ENCODE results near the gene ATXN2. TPM values are rescaled to one million over a fixed set of nuclear protein-coding genes. Genes with fewer than 3 reads are reported as not detected.
"Not testable (repeated sequence)": the region's sequence is repeated elsewhere in the genome, so short reads cannot be mapped to it uniquely, and the experiment has no call there.

Gene ATXN2
- total RNA-seq, 1 experiment from 2014 or later = 17.2 TPM

DNA sequence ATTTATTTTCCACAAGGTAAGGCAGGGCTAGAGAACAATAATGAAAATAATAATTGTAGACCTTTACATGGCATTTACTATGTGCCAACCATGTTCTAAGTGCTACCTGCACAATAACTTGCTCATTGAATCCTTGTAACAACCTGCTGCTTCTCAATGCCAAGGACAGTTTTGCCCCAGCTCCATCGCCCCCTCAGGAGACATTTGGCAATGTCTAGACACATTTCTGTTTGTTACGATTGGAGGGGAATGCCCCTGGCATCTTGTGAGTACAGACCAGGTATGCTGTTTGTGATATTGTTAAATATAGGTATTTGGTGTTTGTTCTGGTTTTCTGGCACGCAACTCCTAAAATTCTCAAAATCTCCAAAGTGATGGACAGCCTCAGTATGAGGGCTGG is 8.1 kb upstream of the ATXN2 start:
- no peaks in the 10 kb centered on the region for H3K9me2 ChIP-seq (replicated peaks; ENCODE audit: low read length)
- H3K27ac ChIP-seq (ENCODE audit: low read length) = no peak overlapping the region
- H2AFZ ChIP-seq (ENCODE audit: low read length) = no peak overlapping the region
- ChIA-PET CTCF (no interaction called here), POLR2A (ENCODE audit: unreplicated experiment) (no interaction called here)
- no peaks in the 10 kb centered on the region for H3K4me1 ChIP-seq (ENCODE audit: insufficient read depth, low read length)
- TF ChIP-seq, protein P1, sequence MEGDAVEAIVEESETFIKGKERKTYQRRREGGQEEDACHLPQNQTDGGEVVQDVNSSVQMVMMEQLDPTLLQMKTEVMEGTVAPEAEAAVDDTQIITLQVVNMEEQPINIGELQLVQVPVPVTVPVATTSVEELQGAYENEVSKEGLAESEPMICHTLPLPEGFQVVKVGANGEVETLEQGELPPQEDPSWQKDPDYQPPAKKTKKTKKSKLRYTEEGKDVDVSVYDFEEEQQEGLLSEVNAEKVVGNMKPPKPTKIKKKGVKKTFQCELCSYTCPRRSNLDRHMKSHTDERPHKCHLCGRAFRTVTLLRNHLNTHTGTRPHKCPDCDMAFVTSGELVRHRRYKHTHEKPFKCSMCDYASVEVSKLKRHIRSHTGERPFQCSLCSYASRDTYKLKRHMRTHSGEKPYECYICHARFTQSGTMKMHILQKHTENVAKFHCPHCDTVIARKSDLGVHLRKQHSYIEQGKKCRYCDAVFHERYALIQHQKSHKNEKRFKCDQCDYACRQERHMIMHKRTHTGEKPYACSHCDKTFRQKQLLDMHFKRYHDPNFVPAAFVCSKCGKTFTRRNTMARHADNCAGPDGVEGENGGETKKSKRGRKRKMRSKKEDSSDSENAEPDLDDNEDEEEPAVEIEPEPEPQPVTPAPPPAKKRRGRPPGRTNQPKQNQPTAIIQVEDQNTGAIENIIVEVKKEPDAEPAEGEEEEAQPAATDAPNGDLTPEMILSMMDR (conservative IDR thresholded peaks at IDR 0.05; ENCODE audit: low read depth, low read length) = no peak; the same call in 1 of the 2 replicates
- TF ChIP-seq EZH2 (IDR thresholded peaks at IDR 0.05; ENCODE audit: low read length, unreplicated experiment) (no peak), EZH2phosphoT487 (IDR thresholded peaks at IDR 0.05; ENCODE audit: borderline replicate concordance, low read length) (no peak)
- H3K9ac ChIP-seq (ENCODE audit: low read length) = no peak overlapping the region
- DNase-seq (peak; percentile 21), ATAC-seq (peak; percentile 27; the same call in 1 of the 2 replicates)
- H3K9me3 ChIP-seq (ENCODE audit: low read length) = no peaks in the 10 kb centered on the region
- BruUV-seq (replicated peaks) = no TSS peak
- H3K36me3 ChIP-seq (ENCODE audit: low read depth, low read length) = no peaks in the 10 kb centered on the region
- H3K4me3 ChIP-seq (ENCODE audit: low read length) = no peak overlapping the region
- H3K4me2 ChIP-seq (ENCODE audit: low read length) = no peak overlapping the region
- H4K20me1 ChIP-seq (ENCODE audit: low read length) = no peaks in the 10 kb centered on the region
- H3K27me3 ChIP-seq (ENCODE audit: low read length) = no peaks in the 10 kb centered on the region
- no peaks in the 10 kb centered on the region for H3F3A ChIP-seq (ENCODE audit: low read length, unreplicated experiment)
- intact Hi-C loops (cut with micrococcal nuclease) = no loop called here
- no peaks in the 10 kb centered on the region for H3K79me2 ChIP-seq (ENCODE audit: low read length)

DNA sequence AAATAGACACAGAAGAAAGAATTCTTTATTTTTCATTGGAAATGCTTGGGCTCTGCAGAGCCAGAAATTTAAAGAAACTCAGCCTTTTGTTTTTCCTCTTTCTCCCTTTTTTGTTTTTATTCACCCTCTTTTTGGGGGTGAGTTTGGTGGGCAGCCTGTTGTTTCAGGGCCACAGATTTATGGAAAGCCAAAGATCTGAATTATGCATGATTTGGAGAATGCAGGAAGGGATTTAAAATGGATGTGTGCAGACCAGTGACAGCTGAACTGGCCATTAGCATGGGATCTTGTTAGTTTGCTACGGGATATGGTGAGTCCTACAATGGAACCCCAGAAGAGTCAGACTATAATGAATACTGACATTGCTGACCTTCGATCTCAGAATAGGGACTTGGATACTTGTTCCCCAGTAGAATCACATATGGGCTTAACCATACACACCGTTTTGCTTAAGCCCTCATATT is 7.7 kb upstream of the ATXN2 start:
- no peaks in the 10 kb centered on the region for H4K20me1 ChIP-seq (ENCODE audit: low read length)
- ATAC-seq (no peak), DNase-seq (no peak)
- H3K4me3 ChIP-seq (ENCODE audit: low read length) = no peak overlapping the region
- intact Hi-C loops (cut with micrococcal nuclease) = no loop called here
- BruUV-seq (replicated peaks) = no TSS peak
- H3K9me3 ChIP-seq (ENCODE audit: low read length) = no peaks in the 10 kb centered on the region
- no peaks in the 10 kb centered on the region for H3F3A ChIP-seq (ENCODE audit: low read length, unreplicated experiment)
- no peaks in the 10 kb centered on the region for H3K4me1 ChIP-seq (ENCODE audit: insufficient read depth, low read length)
- CTCF ChIA-PET = no interaction called here
- TF ChIP-seq EZH2phosphoT487 (IDR thresholded peaks at IDR 0.05; ENCODE audit: borderline replicate concordance, low read length) = no peak
- no peak overlapping the region for H3K9ac ChIP-seq (ENCODE audit: low read length)
- H3K4me2 ChIP-seq (ENCODE audit: low read length) = no peak overlapping the region
- no peaks in the 10 kb centered on the region for H3K79me2 ChIP-seq (ENCODE audit: low read length)
- no peaks in the 10 kb centered on the region for H3K9me2 ChIP-seq (replicated peaks; ENCODE audit: low read length)
- POLR2A ChIA-PET (ENCODE audit: unreplicated experiment) = interaction anchor here (0.7 kb wide), 1 partner anchor 201 kb away, joined by 4 read pairs; no protein-coding TSS in a partner anchor
- no peaks in the 10 kb centered on the region for H3K27me3 ChIP-seq (ENCODE audit: low read length)
- H2AFZ ChIP-seq (ENCODE audit: low read length) = no peak overlapping the region
- H3K27ac ChIP-seq (ENCODE audit: low read length) = no peak overlapping the region
- H3K36me3 ChIP-seq (ENCODE audit: low read depth, low read length) = no peaks in the 10 kb centered on the region

DNA sequence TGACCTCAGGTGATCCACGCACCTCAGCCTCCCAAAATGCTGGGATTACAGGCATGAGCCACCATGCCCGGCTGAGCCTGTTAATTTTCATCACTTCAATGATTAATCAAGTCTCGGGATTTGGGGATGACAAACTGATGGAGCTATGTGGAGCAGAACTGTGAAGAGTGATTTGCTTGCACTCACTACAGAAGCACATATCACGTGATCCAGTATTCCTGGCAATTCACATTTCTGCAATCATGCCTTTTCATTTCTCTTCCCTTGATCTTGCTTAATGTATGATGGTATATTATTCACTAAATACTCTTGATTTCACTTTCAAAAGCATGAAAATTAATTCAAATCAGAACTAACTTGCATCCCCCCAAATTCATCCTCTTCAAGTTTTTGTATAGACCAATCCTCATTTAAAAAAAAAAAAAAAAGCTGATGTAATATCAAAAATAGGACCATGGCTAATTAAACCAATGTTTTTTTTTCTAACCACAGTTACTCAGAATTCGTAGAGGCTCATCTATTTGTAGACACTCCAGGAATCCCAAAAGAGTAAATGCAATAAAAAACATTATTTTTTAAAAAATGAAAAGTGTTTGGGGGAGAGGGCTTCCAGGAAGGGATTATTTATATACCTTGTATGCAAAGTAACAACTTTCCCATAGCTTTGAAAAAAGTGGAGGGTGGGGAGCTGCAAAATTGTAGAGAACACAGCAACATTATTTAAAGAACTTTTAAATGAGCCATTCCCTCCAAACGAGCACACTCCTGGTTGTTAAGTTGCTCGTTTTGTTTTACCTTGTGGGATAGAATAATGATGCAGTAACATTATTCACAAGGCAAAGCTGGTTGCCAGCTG is 7.0 kb upstream of the ATXN2 start:
- no peak overlapping the region for H3K27ac ChIP-seq (ENCODE audit: low read length)
- no peak overlapping the region for H3K9ac ChIP-seq (ENCODE audit: low read length)
- no peak overlapping the region for H3K4me3 ChIP-seq (ENCODE audit: low read length)
- no peaks in the 10 kb centered on the region for H3K9me3 ChIP-seq (ENCODE audit: low read length)
- H3F3A ChIP-seq (ENCODE audit: low read length, unreplicated experiment) = no peaks in the 10 kb centered on the region
- intact Hi-C loops (cut with micrococcal nuclease) = no loop called here
- TF ChIP-seq EZH2phosphoT487 (IDR thresholded peaks at IDR 0.05; ENCODE audit: borderline replicate concordance, low read length) (no peak), EZH2 (IDR thresholded peaks at IDR 0.05; ENCODE audit: low read length, unreplicated experiment) (no peak)
- TF ChIP-seq, protein P1 (conservative IDR thresholded peaks at IDR 0.05; ENCODE audit: low read depth, low read length) = no peak
- no peaks in the 10 kb centered on the region for H3K36me3 ChIP-seq (ENCODE audit: low read depth, low read length)
- no peak for DNase-seq
- no peaks in the 10 kb centered on the region for H3K27me3 ChIP-seq (ENCODE audit: low read length)
- H2AFZ ChIP-seq (ENCODE audit: low read length) = no peak overlapping the region
- H4K20me1 ChIP-seq (ENCODE audit: low read length) = no peaks in the 10 kb centered on the region
- H3K4me1 ChIP-seq (ENCODE audit: insufficient read depth, low read length) = no peaks in the 10 kb centered on the region
- BruUV-seq (replicated peaks) = no TSS peak
- H3K4me2 ChIP-seq (ENCODE audit: low read length) = no peak overlapping the region
- no peaks in the 10 kb centered on the region for H3K9me2 ChIP-seq (replicated peaks; ENCODE audit: low read length)
- no peak for ATAC-seq
- POLR2A ChIA-PET (ENCODE audit: unreplicated experiment) = interaction anchor here (0.7 kb wide), 1 partner anchor 201 kb away, joined by 4 read pairs; no protein-coding TSS in a partner anchor
- CTCF ChIA-PET = no interaction called here
- no peaks in the 10 kb centered on the region for H3K79me2 ChIP-seq (ENCODE audit: low read length)

DNA sequence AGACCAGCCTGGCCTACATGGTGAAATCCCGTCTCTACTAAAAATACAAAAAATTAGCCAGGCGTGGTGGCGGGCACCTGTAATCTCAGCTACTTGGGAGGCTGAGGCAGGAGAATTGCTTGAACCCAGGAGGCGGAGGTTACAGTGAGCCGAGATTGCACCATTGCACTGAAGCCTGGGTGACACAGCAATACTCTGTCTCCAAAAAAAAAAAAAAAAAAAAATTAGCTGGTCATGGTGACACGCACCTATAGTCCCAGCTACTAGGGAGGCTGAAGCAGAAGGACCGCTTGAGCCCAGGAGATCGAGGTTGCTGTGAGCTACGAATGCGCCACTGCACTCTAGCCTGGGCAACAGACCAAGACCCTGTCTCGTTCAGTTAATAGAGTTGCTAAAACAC is 3.7 kb upstream of the ATXN2 start:
- CTCF ChIA-PET; intact Hi-C loops (cut with micrococcal nuclease); H3K27ac ChIP-seq (ENCODE audit: low read length); H3K4me3 ChIP-seq (ENCODE audit: low read length); H4K20me1 ChIP-seq (ENCODE audit: low read length); BruUV-seq (replicated peaks); ATAC-seq; H3K9me3 ChIP-seq (ENCODE audit: low read length); H2AFZ ChIP-seq (ENCODE audit: low read length); H3K4me2 ChIP-seq (ENCODE audit: low read length); H3F3A ChIP-seq (ENCODE audit: low read length, unreplicated experiment); H3K9ac ChIP-seq (ENCODE audit: low read length); H3K9me2 ChIP-seq (replicated peaks; ENCODE audit: low read length); H3K36me3 ChIP-seq (ENCODE audit: low read depth, low read length); H3K4me1 ChIP-seq (ENCODE audit: insufficient read depth, low read length); DNase-seq; POLR2A ChIA-PET (ENCODE audit: unreplicated experiment); H3K27me3 ChIP-seq (ENCODE audit: low read length): not testable (repeated sequence)
- peaks cover 21% of the 10 kb centered on the region for H3K79me2 ChIP-seq (ENCODE audit: low read length)
